GM18867 (cell line): ENCODE data around the gene CLIP1.
"Not testable (repeated sequence)": the region's sequence is repeated elsewhere in the genome, so short reads cannot be mapped to it uniquely, and the experiment has no call there.

ENCODE experiments used
- ATAC-seq: cut with Tn5 transposase; IDR thresholded peaks from one replicate; pipeline ENCODE4 v1.9.1; 2021; ENCODE audit warnings: mild to moderate bottlenecking, moderate library complexity; ENCODE audit not compliant: unreplicated experiment

The CLIP1 gene

DNA sequence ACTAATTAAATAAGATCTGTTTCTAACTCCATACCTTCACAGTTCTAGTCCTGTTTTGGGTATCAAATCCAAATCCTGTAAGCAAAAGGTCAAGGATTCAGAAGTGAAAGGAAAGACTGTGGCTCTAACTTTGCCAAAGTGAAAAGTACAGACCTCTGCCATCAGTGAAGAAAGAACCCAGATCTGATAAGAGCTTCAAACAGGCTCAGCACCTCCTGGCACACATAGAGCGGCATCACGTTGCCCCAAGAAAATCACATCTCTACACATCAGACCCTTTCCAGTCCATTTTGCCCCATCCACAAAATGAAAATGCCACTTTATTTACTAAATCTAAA lies 23.2 kb downstream of the CLIP1 start:
- ATAC-seq: no peak

DNA sequence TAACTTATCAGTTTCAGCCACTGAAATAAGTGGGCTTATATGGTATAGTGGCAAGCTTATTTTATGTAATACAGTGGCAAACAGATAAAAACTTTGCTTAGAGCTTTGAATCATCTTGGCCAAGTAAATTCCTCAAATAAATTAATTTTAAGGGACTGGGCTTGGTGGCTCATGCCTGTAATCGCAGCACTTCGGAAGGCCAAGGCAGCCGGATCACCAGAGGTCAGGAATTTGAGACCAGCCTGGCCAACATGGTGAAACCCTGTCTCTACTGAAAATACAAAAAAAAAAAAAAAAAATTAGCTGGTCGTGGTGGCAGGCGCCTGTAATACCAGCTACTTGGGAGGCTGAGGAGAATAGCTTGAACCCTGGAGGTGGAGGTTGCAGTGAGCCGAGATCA lies 24.5 kb downstream of the CLIP1 start:
- ATAC-seq: not testable (repeated sequence)

DNA sequence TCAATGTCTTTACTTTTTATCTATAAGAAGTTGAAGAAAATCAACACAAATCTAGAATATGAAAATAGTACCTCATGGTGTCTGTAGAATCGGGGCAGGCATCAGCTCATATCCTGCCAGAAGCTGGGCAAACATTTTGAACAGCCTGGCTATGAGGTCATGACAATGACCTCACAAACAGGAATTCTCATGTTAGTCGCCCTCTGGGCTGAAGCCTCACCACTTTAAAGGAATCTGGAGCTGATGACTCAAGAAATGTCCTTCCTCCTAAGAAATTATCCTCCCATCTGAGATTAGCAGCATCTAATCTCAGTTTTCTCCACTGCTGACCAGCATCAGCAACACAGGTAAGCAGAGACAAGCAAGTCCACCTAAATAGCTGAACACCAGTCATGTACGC lies 27.1 kb downstream of the CLIP1 start:
- no peak for ATAC-seq

DNA sequence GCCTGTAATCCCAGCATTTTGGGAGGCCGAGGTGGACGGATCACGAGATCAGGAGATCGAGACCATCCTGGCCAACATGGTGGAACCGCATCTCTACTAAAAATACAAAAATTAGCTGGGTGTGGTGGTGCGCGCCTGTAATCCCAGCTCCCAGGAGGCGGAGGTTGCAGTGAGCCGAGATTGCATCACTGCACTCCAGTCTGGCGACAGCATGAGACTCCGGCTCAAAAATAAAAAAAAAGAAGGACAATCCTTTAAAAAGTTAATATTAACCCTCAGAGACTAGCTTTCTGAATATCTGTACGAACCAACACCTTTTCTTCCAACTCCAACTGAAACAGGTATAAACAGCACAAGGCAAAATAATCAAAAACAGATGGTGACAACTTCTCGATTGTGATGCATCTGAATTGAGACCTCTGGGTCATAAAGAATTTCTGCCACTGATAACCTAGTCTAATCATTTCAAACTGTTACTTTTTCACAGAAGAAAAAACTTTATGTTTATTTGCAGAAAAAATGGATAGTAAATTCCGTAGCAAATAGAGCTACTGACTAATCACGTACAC lies 27.8 kb downstream of the CLIP1 start:
- ATAC-seq: no peak

DNA sequence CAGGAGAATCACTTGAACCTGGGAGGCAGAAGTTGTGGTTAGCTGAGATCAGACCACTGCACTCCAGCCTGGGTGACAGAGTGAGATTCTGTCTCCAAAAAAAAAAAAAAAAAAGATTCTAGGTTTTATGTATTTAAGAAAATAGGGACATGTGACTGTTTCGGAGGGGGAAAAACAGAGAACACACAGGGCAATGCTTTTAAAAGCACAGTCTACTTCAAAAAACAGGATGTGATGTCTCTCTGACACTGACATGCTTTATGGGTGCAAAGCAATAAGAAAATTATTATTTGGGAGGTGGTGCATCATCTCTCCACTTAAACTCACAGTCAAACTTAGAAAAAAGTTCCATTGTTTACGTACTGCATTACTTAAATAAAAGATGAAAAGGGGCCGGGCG lies 28.7 kb downstream of the CLIP1 start:
- ATAC-seq: no peak

DNA sequence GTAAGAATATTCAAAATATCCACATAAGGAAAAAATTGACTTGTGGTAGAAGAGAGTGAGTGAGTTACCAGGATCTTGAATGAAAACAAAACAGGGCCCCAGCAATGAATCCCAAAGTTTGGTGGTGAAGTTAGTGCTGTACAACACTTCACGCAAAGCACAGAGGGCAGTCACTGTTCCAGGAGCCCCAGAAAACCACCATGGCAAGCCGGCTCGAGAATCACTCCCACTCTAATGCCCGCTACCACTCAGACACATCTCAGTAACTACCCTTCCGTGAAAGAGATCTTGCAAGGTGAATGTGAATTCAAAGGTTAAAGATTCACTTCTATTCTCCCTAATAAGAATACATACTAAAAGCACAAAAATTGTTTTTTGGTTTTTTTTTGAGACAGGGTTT lies 30.1 kb downstream of the CLIP1 start:
- no peak for ATAC-seq

DNA sequence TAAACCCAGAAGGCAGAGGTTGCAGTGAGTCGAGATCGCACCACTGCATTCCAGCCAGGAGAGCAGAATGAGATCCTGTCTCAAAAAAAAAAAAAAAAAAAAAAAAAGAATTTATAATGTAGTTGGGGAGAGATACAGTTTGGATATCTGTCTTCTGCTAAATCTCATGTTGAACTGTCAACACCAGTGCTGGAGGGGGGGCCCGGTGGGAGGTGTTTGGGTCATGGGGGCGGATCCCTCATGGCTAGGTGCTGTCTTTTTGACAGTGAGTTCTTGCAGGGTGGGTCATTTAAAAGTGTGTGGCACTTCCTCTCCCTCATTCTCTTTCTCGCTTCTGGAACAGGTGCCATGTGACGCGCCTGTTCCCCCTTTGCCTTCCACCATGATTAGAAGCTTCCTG lies 32.8 kb downstream of the CLIP1 start:
- ATAC-seq: no peak

DNA sequence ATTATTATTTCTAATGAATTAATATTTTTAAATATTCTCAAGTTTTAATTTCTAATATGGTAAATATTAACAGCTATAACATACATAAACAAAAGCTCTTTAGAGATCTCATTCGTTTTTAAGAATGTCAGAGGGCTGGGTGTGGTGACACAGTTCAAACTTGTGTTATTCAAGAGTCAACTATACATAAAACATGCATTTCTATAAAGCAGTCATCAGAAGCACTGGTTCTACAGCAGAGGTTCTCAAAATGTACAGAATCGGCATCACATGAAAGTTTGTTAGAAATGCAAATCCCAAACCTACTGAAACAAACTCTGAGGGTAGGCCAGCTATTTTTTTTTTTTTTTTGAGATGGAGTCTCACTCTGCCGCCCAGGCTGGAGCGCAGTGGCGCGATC lies 34.6 kb downstream of the CLIP1 start:
- ATAC-seq: no peak

DNA sequence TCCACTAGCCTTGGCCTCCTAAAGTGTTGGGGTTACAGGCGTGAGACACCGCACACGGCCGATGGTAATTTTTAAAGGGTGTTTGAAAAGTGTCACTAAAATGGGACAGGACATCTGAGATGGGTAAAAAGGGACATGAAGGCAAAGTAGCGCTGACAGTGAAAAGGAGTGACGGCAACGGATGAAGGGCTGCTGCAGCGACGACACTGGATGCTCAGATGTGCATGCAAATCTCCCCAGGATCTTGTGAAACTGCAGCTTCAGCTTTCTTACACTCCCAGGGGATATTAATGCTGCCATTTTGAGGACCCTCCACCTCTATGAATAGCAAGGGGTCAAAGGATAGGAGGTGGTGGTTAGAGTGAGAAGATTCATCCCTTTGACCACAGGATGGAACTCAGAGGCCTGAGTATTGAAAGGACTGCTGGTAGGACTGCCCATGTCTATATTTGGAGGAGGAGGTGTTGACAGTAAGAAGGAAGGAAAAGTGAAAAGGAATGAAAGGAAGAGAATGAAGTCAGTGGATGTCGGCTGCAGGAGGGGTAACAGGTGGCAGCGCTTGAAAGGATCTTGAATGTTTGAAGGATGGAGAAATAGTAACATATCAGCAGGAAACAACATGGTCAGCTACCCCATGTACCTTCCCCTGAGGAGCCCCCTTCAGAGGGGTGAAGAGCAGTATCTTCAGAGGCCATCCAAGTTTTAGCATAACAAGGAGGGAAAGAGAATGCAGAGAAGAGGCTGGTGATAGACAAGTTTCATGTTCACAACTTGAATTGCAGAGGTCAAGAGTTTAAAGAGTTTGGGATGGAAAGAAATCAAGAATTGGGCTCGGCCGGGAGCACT lies 37.1 kb downstream of the CLIP1 start:
- no peak for ATAC-seq

DNA sequence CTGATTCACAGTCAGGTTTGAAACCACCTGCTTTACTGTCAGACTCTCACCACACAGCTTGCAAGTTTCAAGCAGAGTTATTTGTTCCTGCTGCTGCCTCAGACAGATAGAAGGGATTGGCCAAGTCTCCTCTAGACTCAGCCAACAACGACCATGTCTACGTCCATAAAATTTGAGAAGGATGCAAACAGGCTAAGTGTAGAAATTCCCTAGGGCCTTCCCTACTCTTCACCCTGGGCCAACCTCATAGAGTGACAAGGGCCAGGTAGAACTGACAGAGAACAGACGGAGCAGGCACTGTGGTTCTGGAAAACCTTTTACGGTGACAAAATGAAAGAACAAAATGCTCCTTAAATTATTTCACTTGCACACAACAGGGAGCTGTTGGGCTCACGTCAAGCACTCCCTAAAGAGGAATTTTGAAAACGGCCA lies 39.5 kb downstream of the CLIP1 start:
- ATAC-seq: no peak

DNA sequence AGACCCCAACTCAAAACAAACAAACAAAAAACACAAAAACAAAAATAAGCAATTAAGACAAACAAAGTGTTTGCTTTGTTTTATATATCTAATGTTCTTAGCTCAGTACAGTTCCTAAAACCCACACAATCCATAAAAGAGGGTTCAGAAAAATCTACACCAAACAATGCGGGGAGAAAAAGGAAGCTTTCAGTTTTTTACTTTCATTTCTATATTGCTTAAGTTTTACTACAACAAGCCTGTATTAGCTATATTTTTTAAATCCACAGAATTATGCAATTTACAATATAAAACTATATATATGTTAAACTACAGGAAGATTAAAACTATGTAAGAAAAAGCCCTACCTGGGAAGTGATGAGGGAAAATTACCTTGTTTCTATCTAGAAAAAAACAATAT lies 41.4 kb downstream of the CLIP1 start:
- no peak for ATAC-seq

DNA sequence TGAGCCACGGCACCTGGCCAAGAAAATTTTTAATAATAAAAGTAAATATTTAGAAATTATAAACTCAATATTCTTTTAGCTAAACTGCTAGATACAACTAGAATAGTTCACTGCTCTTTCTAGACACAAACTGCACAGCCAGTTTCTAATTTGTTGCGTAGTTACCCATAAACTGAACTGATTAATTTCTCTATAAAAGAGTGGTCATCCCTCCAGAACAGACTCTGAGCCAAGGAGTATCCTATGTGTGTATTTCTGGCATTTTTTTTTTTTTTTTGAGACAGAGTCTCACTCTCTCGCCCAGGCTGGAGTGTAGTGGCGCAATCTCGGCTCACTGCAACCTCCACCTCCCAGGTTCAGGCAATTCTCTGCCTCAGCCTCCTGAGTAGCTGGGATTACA lies 45.7 kb downstream of the CLIP1 start:
- ATAC-seq: not testable (repeated sequence)

DNA sequence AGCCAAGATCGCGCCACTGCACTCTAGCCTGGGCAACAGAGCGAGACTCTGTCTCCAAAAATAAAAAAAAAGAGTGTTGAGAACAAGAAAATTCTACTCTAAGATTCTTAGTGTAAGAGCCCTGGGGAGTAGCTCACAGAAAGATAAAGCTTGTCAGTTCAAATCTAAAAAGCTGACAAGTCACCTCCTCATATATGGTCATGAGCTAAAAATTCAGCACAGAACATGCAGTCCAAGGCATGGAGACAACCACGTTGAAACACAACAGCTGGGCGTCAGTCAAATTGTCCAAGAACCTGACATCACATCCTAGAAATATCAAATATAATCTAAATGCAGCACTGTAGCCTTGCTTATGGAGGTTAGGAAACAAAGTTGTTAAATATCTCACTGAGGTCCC lies 47.8 kb downstream of the CLIP1 start:
- ATAC-seq: no peak

DNA sequence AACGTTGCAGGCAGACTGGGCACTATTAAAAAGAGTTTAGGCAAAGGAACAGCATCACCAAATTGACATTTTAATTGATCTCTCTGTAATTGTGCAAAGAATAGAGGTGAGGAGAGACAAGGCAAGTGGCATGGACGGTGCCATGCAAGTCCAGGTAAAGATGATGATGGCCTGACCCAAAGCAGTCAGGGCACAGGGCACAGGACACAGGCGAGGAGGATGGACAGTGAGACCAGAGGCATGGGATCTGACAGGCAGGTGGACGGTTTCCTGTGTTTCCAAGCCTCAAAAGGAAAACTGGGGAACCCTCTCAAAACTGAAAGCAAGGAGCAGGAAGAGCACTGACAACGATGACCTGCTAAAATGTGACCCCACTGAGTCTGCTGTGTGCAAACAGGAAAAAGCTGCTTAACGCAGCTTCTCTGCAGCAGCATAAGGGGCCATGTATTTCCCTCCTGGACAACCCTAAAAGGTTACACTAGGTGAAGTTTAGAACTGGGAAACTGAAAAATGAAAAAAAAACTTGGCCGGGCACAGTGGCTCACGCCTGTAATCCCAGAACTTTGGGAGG lies 50.9 kb downstream of the CLIP1 start:
- no peak for ATAC-seq

DNA sequence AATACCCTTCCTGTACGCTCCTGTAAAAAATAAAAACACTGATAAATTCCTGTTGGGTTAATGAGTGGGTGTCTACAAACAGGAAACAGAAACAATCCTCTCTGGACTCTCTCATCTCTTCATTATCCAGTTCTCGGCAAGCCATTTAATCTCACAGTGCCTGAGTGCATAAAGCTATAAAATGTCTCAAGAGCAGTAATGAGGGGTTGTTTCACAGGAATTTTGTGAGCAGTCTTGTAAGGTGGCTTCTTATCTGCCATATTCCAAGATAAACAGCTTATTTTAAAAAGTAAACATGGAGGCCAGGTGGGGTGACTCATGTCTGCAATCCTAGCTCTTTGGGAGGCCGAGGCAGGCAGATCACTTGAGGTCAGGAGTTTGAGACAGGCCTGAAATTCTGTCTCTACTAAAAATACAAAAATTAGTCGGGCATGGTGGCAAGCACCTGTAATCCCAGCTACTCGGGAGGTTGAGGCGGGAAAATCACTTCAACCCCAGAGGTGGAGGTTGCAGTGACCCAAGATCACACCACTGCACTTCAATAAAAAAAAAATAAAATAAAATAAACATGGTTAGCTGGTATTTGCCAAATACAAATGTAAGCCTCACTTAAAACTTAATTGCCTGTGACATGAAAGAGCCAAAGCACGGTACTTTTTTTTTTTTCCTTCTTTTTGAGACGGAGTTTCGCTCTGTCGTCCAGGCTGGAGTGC lies 54.0 kb downstream of the CLIP1 start:
- ATAC-seq: no peak

DNA sequence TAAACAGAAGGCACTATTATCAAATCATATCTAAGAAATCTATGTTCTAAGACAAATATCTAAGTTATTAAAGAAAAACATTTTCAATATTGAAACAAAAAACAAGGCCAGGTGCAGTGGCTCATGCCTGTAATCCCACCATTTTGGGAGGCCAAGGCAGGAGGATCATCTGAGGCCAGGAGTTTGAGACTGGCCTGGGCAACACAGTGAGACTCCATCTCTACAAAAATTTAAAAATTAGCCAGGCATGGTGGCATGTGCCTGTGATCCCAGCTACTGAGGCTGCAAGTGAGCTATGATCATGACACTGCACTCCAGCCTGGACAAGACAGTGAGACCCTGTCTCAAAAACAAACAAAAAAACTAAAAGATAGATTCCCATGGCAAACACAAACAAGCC lies 54.8 kb downstream of the CLIP1 start:
- not testable (repeated sequence) for ATAC-seq

DNA sequence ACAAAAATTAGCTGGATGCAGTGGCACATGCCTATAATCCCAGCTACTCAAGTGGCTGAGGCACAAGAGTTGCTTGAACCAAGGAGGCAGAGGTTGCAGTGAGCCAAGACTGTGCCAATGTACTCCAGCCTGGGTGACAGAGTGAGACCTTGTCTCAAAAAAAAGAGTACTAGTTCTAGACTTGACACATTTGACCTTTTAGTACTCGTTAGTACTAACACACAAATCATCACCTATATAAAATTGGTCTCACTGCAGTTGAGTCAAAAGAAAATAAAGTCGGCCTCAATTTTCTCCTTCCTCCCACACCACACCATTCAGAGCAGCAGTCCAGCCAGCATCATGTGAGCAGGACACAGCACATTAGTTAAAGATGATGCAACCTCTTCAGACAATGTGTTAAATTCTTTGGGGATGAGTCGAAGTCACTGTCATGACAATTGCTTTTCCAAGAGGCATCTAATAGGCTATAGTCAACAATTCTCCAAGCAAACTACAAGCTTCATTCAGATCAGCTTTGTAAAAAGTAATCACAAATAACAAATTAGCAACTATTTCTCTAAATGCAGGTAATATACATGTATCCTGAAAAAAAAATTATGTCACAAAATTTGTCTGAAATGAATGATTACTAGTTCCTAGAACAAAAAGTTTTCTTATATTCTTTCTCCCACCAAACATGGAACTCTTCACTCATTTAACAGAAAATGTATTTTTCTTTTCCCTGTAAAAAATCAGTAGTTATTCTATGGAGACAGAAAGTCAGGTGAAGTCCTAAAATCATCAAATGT lies 55.6 kb downstream of the CLIP1 start:
- no peak for ATAC-seq

DNA sequence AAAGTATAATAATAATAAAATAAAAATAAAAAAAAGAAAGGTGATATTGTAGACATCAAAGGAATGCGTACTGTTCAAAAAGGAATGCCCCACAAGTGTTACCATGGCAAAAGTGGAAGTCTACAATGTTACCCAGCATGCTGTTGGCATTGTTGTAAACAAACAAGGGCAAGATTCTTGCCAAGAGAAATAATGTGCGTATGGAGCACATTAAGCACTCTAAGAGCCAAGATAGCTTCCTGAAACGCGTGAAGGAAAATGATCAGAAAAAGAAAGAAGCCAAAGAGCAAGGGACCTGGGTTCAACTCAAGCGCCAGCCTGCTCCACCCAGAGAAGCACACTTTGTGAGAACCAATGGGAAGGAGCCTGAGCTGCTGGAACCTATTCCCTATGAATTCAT lies 57.2 kb downstream of the CLIP1 start:
- ATAC-seq: not testable (repeated sequence)

DNA sequence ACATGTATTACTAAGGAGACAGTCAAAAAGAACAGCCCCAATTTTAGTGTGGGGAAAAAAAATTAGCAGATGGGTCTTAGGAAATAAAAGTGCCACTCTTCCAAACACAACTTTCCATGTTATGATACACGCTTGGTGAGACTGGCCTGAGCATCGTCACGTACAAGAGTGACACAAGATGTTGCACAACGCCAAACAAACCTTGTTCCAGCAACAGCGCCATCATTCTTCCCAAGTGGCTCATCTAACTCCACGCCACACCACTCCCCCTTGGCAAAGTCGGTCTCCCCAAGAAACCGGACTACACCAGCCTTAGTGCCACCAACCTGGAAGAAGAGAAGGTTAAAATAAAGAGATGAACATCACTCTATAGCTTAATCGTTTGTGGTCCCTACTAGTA lies 58.7 kb downstream of the CLIP1 start:
- no peak for ATAC-seq

DNA sequence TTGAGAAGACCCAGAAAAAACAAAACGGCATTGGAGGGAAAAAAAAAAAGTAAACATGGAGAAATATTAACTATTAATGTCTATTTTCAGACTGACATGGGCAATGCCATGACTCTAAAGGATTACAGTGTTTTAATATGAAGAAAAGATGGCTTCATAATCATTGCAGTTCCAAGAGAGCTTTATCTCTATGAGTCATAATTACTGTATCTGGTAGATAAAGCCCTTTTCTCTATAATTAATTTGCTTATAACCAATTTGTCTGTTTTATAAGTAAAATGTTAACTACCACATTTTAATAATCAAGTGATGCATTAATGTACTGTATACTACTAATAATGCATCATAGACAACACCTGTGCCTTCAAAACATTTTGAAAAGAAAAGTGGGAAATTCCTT lies 59.7 kb downstream of the CLIP1 start:
- no peak for ATAC-seq

DNA sequence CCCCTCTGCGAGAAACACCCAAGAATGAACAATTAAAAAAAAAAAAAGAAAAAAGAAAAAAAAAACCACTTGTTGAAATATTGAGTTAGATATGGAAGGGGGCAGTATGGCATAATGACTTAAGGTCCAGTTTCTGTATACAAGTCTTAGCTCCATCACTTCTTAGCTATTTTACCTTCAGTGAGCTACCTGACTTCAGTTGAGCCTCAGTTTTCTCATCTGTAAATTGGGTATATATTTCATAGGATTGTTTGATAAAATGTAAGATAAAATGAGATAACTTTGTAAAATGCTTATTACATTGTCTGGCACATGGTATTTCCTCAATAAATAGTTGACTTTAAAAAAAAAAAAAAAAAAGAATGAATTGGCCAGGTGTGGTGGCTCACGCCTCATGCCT lies 64.1 kb downstream of the CLIP1 start:
- not testable (repeated sequence) for ATAC-seq
